T-helper 9 cell (primary cell): ENCODE data around the gene XK.
A peak's percentile ranks its signal among the peaks of the same experiment; 100 is the strongest.

Source experiments
- DNase-seq: peaks from one replicate; pipeline ENCODE4 v3.0.0-alpha.2; 2020

XK gene

DNA sequence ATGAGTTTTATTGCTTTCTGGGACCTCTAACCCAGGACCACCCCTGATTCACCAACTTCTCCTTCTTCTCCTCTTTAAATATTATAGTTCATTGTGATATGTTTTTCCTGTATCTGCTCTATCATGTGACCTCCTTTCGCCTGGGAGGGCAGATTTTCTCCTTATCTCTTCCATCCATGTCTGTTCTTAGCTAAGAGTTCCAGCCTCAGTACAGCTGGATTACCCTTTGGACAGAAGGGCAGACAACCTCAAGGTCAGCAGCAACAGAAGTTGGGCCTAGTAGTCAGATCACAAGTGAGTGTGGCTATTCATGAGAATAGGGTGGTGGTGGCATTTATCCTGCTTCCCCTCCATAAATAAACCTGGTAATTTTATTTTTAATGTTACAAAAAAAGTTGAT is 5.7 kb upstream of the XK start:
- DNase-seq, result no peak

DNA sequence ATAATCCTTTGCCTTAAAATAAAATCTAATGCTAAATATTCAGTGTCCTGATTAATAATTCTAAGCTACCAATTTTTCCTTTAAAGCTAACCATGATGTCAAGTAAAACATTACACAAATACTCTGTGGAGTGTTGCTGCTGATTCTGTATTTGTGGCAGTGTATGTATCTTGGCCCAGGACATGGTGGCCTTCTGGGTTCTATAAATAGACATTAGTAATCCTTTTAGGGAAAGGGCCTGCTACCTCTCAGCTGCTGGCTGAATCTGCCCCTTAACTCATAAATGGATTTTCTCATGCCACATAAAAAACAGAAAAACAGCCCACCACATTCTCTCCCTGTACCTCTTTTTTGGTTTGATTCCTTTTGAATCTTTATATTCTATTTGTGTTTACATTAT is 1.2 kb upstream of the XK start:
- DNase-seq, result no peak

GRCh38 chrX:37684973-37685372 is 618 bp upstream of the XK start:
- DNase-seq, result no peak

DNA sequence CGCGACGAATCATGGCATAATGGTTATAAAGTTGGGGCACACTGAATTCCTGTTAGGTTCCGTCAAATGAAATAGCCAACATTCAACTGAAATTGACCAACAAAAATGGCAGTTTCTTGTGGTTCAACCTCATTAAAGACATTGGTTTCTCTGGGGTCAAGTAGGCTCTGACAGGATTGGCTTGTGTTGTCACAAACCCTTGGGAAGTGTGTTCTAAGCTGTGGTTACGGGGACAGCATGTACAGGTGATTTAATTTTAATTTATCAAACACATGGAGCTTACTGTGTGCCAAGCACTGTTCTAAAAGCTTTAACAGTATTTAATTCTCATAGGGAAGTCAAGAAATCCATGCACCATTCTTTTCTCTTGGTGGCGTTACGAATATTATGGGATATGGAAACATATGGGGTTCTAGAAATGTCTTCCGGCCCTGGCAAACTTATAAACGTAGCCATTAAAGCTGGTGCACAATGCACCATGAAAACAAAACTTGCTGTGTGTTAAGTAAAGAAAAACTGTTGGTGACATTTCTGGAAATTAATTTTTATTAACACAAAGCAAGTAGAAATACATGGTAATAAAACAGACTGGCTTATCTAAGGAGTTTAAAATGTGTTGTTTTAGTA is 891 bp downstream of the XK start:
- DNase-seq, result no peak

GRCh38 chrX:37686996-37687395 is 1.4 kb downstream of the XK start:
- no peak for DNase-seq

GRCh38 chrX:37690119-37690518 is 4.5 kb downstream of the XK start:
- no peak for DNase-seq

DNA sequence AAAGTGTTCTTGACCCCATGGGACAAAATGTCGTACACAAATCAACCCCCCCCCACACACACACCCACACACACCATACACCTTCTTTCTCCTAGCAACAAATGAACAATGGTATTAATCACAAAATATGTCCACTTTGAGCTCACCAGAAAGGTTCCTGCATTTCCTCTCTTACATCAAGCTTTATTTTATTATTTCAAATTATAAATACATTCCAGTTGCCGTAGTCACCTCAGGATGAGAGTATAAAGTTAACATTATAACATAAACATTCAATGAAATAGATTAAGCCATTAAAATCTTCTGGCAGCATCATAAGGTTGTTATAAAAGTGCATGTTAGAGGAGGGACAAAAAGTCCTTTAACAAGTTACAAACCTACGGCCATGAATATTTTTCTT is 7.3 kb downstream of the XK start:
- no peak for DNase-seq

DNA sequence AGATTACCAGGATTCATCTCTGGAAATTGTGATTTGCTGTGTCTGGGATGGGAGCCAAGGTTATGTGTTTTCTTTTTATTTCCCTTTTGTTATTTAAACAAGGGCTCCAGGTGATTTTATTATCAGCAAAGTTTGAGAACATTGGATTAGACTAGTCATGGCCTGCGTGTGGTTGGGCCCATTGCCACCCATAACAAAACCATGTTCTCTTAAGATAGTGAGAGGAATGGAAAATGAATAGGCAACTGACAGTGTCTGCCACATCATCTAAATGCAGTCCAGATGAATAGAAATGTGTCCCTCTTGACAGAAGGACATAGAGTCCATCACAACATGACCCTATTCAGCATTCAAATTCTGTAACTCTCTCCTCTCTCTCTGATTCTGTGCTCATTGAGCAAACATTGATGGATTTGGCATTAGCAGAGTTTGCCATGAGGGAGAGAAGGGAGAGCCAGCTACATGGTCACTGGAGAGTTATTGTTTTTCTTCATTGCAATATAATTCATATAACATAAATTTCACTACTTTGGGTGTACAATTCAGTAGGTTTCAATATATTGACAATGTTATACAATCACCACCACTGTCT is 11.7 kb downstream of the XK start:
- DNase-seq, result no peak

- no peak for DNase-seq
Observed at GRCh38 chrX:37701588-37701987, 16.0 kb downstream of the XK start.

DNA sequence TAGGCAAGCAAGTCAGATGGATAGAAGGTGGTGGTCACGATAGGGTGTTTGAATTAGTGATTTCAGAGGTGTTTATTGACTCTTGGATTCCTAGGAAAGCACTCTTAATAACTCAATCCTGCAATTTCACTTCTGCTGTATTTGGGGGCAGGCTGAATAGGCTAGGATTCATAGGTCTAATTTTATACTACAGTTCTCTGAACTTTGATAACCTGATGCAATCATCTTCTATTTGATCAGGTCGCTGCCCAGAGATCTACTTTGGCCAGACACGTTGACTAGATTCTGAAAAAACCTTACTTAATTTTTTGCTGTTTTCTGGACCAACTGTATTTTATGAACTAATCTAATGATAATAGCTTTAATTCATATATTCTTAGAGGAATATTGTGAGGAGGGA is 26.4 kb downstream of the XK start:
- no peak for DNase-seq

DNA sequence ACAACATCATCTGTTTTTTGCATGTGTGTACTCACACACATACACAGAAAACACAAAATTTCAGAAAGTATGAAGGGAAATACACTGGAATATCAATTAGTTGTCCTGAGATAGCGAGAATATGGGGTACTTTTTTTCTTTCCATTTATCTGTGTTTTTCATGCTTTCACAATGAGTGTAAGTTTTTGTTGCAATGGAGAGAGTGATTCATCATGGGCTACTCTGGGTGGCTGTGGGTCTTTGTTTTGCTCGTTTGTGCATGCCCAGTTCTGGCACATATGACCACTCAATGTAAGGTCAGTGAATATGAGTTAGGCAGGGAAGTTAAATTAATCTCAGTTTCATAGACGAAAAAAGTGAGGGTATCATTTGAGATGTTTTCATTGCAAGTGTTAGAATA is 26.9 kb downstream of the XK start:
- DNase-seq, result no peak

DNA sequence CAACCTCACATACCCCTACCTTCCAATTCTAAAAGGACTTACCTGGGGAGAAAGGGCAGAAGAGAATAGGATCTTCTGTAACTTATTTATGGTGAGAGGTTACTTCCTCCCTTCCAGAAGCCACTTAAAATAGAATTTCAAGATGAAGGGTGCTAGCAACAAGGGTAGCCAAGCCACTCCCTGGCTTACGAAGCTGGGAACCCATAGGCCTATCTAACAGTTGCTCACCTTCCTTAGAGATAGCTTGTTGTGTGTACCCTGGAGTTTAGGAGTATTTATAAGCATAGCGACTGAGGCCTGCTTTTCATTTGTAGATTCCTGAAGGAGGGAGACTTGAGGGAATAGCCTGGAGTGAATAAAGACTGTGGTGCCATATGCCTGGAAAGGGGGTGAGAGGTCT is 28.9 kb downstream of the XK start:
- no peak for DNase-seq

- no peak for DNase-seq
Observed at GRCh38 chrX:37716602-37717001, 31.0 kb downstream of the XK start.

- DNase-seq, result no peak
Observed at GRCh38 chrX:37717708-37718107, 32.1 kb downstream of the XK start.

GRCh38 chrX:37722595-37722994 is 37.0 kb downstream of the XK start:
- DNase-seq, result no peak

DNA sequence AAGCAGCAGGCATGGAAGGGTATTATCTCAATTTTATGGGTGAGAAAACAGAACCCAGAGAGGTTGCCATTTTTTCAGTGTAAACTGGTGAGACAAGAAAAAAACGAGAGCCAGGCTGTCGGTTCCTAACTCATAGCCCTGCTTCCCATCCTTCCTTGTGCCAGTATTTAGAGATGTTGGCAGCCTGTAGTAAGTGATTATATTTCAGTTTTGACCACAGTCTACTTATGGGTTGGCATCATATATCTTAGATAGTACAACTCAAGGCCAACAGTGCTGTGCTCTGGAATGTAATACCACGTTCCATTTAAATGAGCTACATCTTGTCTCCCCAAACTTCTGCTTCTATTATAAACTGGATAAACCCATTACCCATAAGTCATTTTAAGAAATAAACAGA is 40.8 kb downstream of the XK start:
- no peak for DNase-seq

DNA sequence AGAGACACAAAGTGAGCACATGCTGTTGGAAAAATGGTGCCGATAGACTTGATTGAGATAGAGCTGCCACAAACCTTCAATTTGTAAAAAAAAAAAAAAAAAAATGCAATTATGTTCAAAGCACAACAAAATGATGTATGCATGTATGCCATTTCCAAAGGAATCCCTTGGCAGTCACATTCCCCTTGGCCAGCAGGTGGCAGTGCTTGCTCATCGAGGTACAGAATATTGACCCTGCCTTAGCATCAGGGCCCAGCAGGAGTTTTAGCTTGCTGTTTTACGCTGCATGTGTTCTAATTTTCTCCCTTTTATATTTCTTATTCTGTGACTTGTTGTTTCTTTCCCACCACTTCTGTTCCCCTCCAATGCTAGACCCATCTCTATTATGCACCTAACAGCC is 59.8 kb downstream of the XK start:
- DNase-seq, result peak; percentile 74

GRCh38 chrX:37745835-37746217 is 60.2 kb downstream of the XK start:
- DNase-seq, result no peak

- no peak for DNase-seq
Observed at GRCh38 chrX:37746218-37746941, 60.8 kb downstream of the XK start.

- DNase-seq, result no peak
Observed at GRCh38 chrX:37746951-37747350, 61.4 kb downstream of the XK start.

GRCh38 chrX:37752281-37752680 is 66.7 kb downstream of the XK start:
- DNase-seq, result no peak

GRCh38 chrX:37752936-37753335 is 67.3 kb downstream of the XK start:
- no peak for DNase-seq

DNA sequence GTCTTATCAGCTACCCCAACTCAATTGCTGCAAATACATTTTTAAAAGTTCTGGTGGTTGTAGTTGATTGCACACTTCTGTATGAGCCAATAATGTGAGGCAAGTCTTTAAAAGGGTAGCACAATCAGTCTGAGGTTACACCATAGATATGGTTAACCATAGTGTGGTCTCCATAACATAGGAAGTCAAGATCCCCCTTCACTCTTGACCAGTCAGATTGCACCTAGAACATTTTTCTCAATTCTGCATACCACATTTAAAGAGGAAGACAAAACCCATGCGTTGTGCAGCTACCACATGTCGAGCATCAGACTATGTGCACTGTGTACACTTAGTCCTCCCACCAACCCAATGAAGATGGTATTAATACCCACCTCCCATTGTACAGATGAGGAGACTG is 67.8 kb downstream of the XK start:
- no peak for DNase-seq

DNA sequence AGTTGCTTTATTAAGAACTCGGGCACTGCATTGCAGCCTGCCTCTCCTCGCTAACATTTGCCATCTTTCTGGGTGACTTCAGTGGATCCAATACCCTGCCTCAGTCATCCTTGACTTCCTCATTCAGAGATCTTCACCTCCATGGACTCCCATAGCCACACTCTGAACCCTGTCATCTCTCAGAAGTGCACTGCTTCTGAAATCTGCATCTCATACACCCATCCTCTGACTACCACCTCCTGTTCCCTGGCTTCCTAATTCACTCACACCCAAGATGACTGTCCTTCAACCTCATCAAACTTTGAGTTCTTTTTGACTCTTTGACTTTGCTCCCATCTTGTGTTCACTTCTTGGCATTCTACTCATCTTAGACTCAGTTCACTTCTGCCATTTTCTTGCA is 68.9 kb downstream of the XK start:
- no peak for DNase-seq

- DNase-seq, result no peak
Observed at GRCh38 chrX:37755025-37755424, 69.4 kb downstream of the XK start.
